ENCODE data around the gene MNAT1.

MNAT1 gene

GRCh38 chr14:60758885-60759284, 24.3 kb downstream of the MNAT1 start:
- Histone ChIP-seq H3K4me3 (ENCODE audit: low read depth in 1 of 2, low read length in 1 of 2) (no peak overlapping the region), H3K27me3 (no peaks in the 10 kb centered on the region), H3K9me3 (no peaks in the 10 kb centered on the region), H3K27ac (no peak overlapping the region), H3K4me1 (ENCODE audit: control insufficient read depth in 1 of 2, insufficient read depth in 1 of 2, low read depth in 1 of 2, low read length in 1 of 2) (peaks cover 25 to 66% of the 10 kb centered on the region in 2 experiments), H3K36me3 (no peaks in the 10 kb centered on the region)
- no peak for TF ChIP-seq CTCF (IDR thresholded peaks at IDR 0.05)

- no peak overlapping the region for H3K4me3 ChIP-seq (ENCODE audit: low read depth in 1 of 2, low read length in 1 of 2)
- no peak overlapping the region for H3K27ac ChIP-seq
- TF ChIP-seq CTCF (IDR thresholded peaks at IDR 0.05), result no peak
- H3K9me3 ChIP-seq, result no peaks in the 10 kb centered on the region
- H3K27me3 ChIP-seq, result no peaks in the 10 kb centered on the region
- peaks cover 21 to 54% of the 10 kb centered on the region in 2 experiments for H3K4me1 ChIP-seq (ENCODE audit: control insufficient read depth in 1 of 2, insufficient read depth in 1 of 2, low read depth in 1 of 2, low read length in 1 of 2)
- H3K36me3 ChIP-seq, result no peaks in the 10 kb centered on the region
Observed at GRCh38 chr14:60760209-60760608, 25.6 kb downstream of the MNAT1 start.

- Histone ChIP-seq H3K9me3 (no peaks in the 10 kb centered on the region), H3K27ac (no peak overlapping the region), H3K36me3 (no peaks in the 10 kb centered on the region), H3K27me3 (no peaks in the 10 kb centered on the region), H3K4me1 (ENCODE audit: control insufficient read depth in 1 of 2, insufficient read depth in 1 of 2, low read depth in 1 of 2, low read length in 1 of 2) (peaks cover 21 to 49% of the 10 kb centered on the region in 2 experiments), H3K4me3 (ENCODE audit: low read depth in 1 of 2, low read length in 1 of 2) (no peak overlapping the region)
- TF ChIP-seq CTCF (IDR thresholded peaks at IDR 0.05), result no peak
Observed at GRCh38 chr14:60760644-60761364, 26.2 kb downstream of the MNAT1 start.

GRCh38 chr14:60768602-60769001, 34.0 kb downstream of the MNAT1 start:
- TF ChIP-seq CTCF (IDR thresholded peaks at IDR 0.05), result no peak
- Histone ChIP-seq H3K4me3 (ENCODE audit: low read depth in 1 of 2, low read length in 1 of 2) (no peak overlapping the region), H3K36me3 (no peaks in the 10 kb centered on the region), H3K9me3 (no peaks in the 10 kb centered on the region), H3K4me1 (ENCODE audit: control insufficient read depth in 1 of 2, insufficient read depth in 1 of 2, low read depth in 1 of 2, low read length in 1 of 2) (no peaks in the 10 kb centered on the region), H3K27me3 (no peaks in the 10 kb centered on the region), H3K27ac (no peak overlapping the region)

- Histone ChIP-seq H3K27ac (no peak overlapping the region), H3K9me3 (no peaks in the 10 kb centered on the region), H3K36me3 (no peaks in the 10 kb centered on the region), H3K4me3 (ENCODE audit: low read depth in 1 of 2, low read length in 1 of 2) (no peak overlapping the region), H3K27me3 (no peaks in the 10 kb centered on the region), H3K4me1 (ENCODE audit: control insufficient read depth in 1 of 2, insufficient read depth in 1 of 2, low read depth in 1 of 2, low read length in 1 of 2) (no peaks in the 10 kb centered on the region)
- TF ChIP-seq CTCF (IDR thresholded peaks at IDR 0.05), result no peak
Observed at GRCh38 chr14:60771117-60771516, 36.6 kb downstream of the MNAT1 start.

All from neutrophil (primary cell).